Mononuclear cell (primary cell): ENCODE measurements around the gene KRT222. TPM values are rescaled to one million over a fixed set of nuclear protein-coding genes. Genes with fewer than 3 reads are reported as not detected.

Experiments
- H3K27me3 ChIP-seq: 2 replicates; pipeline ENCODE4 v1.6.0; 2011; ENCODE audit warnings: low read length, control low read depth; ENCODE audit not compliant: insufficient read depth
- H3K4me1 ChIP-seq: 2 replicates; pipeline ENCODE4 v1.5.1; 2011; ENCODE audit warnings: mild to moderate bottlenecking, low read length, control low read depth; ENCODE audit not compliant: insufficient read depth
- H3K4me3 ChIP-seq: 2 replicates; pipeline ENCODE4 v1.5.1; 2011; ENCODE audit warnings: mild to moderate bottlenecking, low read length, moderate library complexity
- H3K9me3 ChIP-seq: 2 replicates; pipeline ENCODE4 v1.5.1; 2011; ENCODE audit warnings: low read depth, mild to moderate bottlenecking, control low read depth, low read length
- total RNA-seq: library from RNA; depleted of rRNA; stranded (reverse); fragments of >200 nt; gene quantifications from one replicate; pipeline ENCODE4 v1.2.3, GENCODE V29; 2012

KRT222 gene
- total RNA-seq, 1 donor, result not detected

- H3K4me3 ChIP-seq, result no peak overlapping the region
- H3K27me3 ChIP-seq, result peaks cover 47% of the 10 kb centered on the region
- no peaks in the 10 kb centered on the region for H3K4me1 ChIP-seq
- H3K9me3 ChIP-seq, result no peaks in the 10 kb centered on the region
Observed at GRCh38 chr17:40678902-40679522, 14.0 kb upstream of the KRT222 start.

- Histone ChIP-seq H3K4me3 (no peak overlapping the region), H3K27me3 (peaks cover 42% of the 10 kb centered on the region), H3K9me3 (no peaks in the 10 kb centered on the region), H3K4me1 (no peaks in the 10 kb centered on the region)
Observed at GRCh38 chr17:40675905-40676304, 10.9 kb upstream of the KRT222 start.

GRCh38 chr17:40672654-40673053 lies 7.7 kb upstream of the KRT222 start:
- no peaks in the 10 kb centered on the region for H3K4me1 ChIP-seq
- no peaks in the 10 kb centered on the region for H3K9me3 ChIP-seq
- H3K27me3 ChIP-seq, result peaks cover 31% of the 10 kb centered on the region
- H3K4me3 ChIP-seq, result no peak overlapping the region

GRCh38 chr17:40671282-40671681 lies 6.3 kb upstream of the KRT222 start:
- Histone ChIP-seq H3K4me1 (no peaks in the 10 kb centered on the region), H3K9me3 (no peaks in the 10 kb centered on the region), H3K27me3 (peaks cover 33% of the 10 kb centered on the region), H3K4me3 (no peak overlapping the region)

- Histone ChIP-seq H3K9me3 (no peaks in the 10 kb centered on the region), H3K27me3 (peaks cover 60% of the 10 kb centered on the region), H3K4me1 (no peaks in the 10 kb centered on the region), H3K4me3 (no peak overlapping the region)
Observed at GRCh38 chr17:40666331-40666730, 1.4 kb upstream of the KRT222 start.

GRCh38 chr17:40663252-40663651 lies 1.7 kb downstream of the KRT222 start:
- no peaks in the 10 kb centered on the region for H3K9me3 ChIP-seq
- H3K4me3 ChIP-seq, result no peak overlapping the region
- peaks cover 58% of the 10 kb centered on the region for H3K27me3 ChIP-seq
- H3K4me1 ChIP-seq, result no peaks in the 10 kb centered on the region

GRCh38 chr17:40659911-40660310 lies 5.1 kb downstream of the KRT222 start:
- Histone ChIP-seq H3K4me1 (no peaks in the 10 kb centered on the region), H3K9me3 (no peaks in the 10 kb centered on the region), H3K27me3 (peaks cover 35% of the 10 kb centered on the region), H3K4me3 (no peak overlapping the region)

- H3K4me1 ChIP-seq, result no peaks in the 10 kb centered on the region
- no peaks in the 10 kb centered on the region for H3K9me3 ChIP-seq
- H3K27me3 ChIP-seq, result peaks cover 23% of the 10 kb centered on the region
- H3K4me3 ChIP-seq, result no peak overlapping the region
Observed at GRCh38 chr17:40658396-40658795, 6.6 kb downstream of the KRT222 start.

GRCh38 chr17:40651939-40652338 lies 13.0 kb downstream of the KRT222 start:
- Histone ChIP-seq H3K27me3 (peaks cover 3% of the 10 kb centered on the region), H3K4me1 (peaks cover 14% of the 10 kb centered on the region), H3K9me3 (no peaks in the 10 kb centered on the region), H3K4me3 (no peak overlapping the region)

- H3K4me3 ChIP-seq, result peak overlapping the region; percentile 97
- H3K9me3 ChIP-seq, result no peaks in the 10 kb centered on the region
- peaks cover 20% of the 10 kb centered on the region for H3K4me1 ChIP-seq
- H3K27me3 ChIP-seq, result no peaks in the 10 kb centered on the region
Observed at GRCh38 chr17:40648384-40648968, 16.5 kb downstream of the KRT222 start.

- peak within 1 kb of the TSS; percentile 97 for H3K4me3 ChIP-seq
- H3K4me1 ChIP-seq, result peaks cover 20% of the 10 kb centered on the region
- H3K27me3 ChIP-seq, result no peaks in the 10 kb centered on the region
- H3K9me3 ChIP-seq, result no peaks in the 10 kb centered on the region
Observed at GRCh38 chr17:40647624-40648383, 17.2 kb downstream of the KRT222 start, which contains the start of gene SMARCE1. Gene SMARCE1 (minus strand): TSS chr17:40647818. CDS start chr17:40645802, 2,016 bp downstream.

- Histone ChIP-seq H3K9me3 (no peaks in the 10 kb centered on the region), H3K4me1 (peaks cover 20% of the 10 kb centered on the region), H3K4me3 (peak overlapping the region; percentile 97), H3K27me3 (no peaks in the 10 kb centered on the region)
Observed at GRCh38 chr17:40646791-40647623, 18.0 kb downstream of the KRT222 start.

- peaks cover 20% of the 10 kb centered on the region for H3K4me1 ChIP-seq
- H3K9me3 ChIP-seq, result no peaks in the 10 kb centered on the region
- no peak overlapping the region for H3K4me3 ChIP-seq
- no peaks in the 10 kb centered on the region for H3K27me3 ChIP-seq
Observed at GRCh38 chr17:40645943-40646342, 19.0 kb downstream of the KRT222 start.

GRCh38 chr17:40645291-40645690 lies 19.7 kb downstream of the KRT222 start:
- H3K4me1 ChIP-seq, result peaks cover 20% of the 10 kb centered on the region
- H3K27me3 ChIP-seq, result no peaks in the 10 kb centered on the region
- no peaks in the 10 kb centered on the region for H3K9me3 ChIP-seq
- H3K4me3 ChIP-seq, result no peak overlapping the region

- no peaks in the 10 kb centered on the region for H3K27me3 ChIP-seq
- H3K4me3 ChIP-seq, result no peak overlapping the region
- no peaks in the 10 kb centered on the region for H3K9me3 ChIP-seq
- no peaks in the 10 kb centered on the region for H3K4me1 ChIP-seq
Observed at GRCh38 chr17:40637931-40638330, 27.0 kb downstream of the KRT222 start.
